CD4-positive, alpha-beta T cell treated with Interleukin-4 for 4 hours (primary cell): Measurements from ENCODE around the gene CDC37L1.

ENCODE experiments used
- DNase-seq: peaks from one replicate; pipeline ENCODE4 v3.0.0-alpha.2; 2020

CDC37L1 gene

GRCh38 chr9:4669890-4670289 is 9.5 kb upstream of the CDC37L1 start:
- DNase-seq = no peak

- DNase-seq = no peak
Observed at GRCh38 chr9:4670591-4670990, 8.8 kb upstream of the CDC37L1 start.

DNA sequence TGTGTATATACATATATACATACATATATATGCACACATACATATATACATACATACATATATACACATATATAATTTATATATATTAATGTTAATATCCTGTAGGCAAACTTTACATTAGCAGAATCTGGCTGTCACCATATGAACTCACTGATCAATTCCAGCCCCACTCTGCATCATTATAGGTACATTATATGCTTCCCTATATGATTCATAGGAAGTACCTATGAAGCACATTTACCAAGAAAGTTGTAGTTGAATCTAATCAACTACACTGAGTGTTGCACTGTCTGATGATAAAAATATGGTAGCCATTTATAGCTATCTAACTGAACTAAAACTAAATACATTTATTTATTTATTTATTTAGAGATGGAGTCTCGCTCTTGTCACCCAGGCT is 7.6 kb upstream of the CDC37L1 start:
- no peak for DNase-seq

DNA sequence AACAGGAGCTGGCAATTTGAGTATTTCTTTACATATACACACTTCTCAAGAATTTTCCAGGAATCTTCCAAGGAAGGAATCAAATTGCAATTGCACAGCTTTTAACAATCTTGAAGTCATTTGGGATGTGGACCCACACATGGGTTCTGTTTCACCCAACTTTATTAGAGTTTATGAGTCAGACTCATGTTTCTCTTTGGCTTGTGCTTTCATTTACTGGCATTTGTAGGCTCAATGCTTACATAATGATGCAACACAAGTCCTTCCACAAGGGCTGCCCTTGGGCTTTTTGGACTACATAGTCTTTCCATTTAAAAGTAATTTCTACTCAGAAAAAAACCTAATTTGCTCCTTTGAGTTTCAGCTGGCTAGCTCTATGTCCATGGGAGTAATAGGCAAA is 4.6 kb upstream of the CDC37L1 start:
- no peak for DNase-seq

DNA sequence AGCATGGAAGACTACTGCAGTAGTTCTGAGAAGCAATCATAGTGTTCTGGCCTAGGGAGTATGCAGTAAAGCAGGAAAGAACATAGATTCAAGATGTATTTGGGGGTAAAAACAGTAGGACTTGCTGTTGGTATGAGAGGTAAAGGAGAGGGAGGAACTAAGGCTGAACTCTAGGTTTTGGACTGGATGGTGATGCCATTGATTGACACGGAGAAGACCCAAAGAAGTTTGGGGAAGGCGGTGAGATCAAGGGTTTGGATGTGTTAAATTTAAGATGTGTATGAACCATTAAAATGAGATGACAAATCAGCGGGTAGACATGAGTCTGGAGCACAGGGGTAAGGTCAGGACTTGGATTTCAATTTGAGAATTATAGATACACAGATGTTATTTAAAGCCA is 2.0 kb upstream of the CDC37L1 start:
- no peak for DNase-seq

DNA sequence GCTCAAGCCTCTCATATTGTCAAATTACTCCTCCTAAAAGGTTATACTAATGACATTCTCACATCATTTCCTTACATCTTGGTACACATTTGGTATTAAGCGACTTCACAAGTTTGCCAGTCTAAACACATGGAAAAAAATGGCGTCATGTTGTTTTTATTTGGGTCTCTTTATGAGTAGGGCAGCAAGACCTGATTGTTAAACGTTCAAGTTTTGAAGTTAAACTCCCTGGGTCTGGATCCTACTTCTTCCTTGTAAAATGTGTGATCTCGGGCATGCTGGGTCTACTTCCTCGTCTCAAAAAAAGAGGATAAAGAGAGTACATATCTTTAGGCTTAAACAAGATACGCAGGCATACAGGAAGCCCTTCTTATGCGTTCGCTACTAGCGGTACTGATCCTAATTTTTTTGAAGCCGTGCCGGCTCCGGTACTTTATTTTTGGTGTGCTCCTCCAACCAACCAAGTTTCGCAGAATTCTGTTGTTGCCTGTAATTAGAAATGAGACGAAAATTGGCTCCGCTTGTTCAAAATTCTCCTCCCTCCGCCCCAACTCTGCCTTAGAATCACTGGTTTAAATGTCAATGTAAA is 596 bp upstream of the CDC37L1 start:
- DNase-seq = peak; percentile 35

DNA sequence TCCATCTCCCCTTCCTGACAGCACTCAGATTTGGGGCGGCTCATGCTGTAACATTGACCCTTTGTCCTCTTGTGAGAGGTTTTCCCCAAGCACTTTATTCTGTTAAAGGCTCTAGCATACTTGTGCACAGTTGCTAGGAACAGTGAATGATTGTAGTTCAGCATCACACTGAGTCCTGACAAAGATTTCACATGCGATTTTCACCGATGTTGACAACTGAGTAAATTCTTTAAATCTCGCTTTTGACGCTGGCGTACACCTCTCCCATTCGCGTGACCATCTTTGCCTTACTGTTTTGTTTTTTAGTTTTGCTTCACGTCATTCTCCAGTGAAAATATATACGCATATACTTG is 780 bp downstream of the CDC37L1 start:
- no peak for DNase-seq

DNA sequence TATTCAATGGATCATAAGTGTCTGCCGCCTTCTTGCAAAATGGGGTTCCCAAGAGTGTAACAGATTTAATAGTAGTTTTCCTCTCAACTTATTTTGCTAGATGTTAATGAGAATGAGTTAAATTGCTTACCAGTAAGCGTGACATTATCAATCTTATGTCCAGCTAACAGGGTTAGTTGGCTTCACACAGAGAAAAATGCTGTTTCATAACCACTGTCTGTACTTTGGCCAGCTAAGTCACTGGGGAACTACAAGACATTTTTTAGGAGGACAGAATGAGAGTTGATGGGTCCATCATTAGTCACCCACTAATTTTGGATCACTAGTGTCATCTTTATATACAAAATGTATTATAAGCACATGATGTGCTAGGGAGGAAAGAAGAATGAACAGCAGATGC is 1.4 kb downstream of the CDC37L1 start:
- DNase-seq = no peak

DNA sequence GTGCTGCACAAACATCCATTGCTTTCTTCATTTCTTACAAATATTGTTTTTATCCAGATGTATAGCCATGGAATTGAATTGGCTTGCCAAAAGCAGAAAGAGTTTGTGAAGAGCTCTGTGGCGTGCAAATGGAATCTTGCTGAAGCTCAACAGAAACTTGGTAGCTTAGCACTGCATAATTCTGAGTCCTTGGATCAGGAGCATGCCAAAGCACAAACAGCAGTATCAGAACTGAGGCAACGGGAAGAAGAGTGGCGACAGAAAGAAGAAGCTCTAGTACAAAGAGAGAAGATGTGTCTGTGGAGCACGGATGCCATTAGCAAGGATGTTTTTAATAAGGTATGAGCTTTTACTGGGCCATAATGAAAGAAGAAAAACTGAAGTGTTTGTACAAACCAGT is 5.5 kb downstream of the CDC37L1 start:
- no peak for DNase-seq

DNA sequence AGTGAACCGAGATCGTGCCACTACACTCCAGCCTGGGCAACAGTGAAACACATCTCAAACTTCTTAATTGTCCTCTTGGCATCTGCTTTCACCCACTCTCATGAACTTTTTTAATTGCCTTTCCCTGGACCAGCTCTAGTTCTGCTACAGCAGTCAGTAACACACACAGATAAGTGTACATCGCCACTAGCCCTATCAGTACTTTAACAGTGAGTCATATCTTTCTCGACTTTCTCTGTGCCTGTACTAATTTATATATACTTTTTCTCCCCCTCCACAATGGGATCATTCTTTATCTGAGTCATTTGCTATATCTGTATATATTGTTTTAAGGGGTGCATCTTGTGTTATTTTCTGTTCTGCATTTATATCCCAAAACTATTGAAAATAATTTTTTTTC is 6.7 kb downstream of the CDC37L1 start:
- no peak for DNase-seq

- DNase-seq = no peak
Observed at GRCh38 chr9:4686584-4686983, 7.2 kb downstream of the CDC37L1 start.

DNA sequence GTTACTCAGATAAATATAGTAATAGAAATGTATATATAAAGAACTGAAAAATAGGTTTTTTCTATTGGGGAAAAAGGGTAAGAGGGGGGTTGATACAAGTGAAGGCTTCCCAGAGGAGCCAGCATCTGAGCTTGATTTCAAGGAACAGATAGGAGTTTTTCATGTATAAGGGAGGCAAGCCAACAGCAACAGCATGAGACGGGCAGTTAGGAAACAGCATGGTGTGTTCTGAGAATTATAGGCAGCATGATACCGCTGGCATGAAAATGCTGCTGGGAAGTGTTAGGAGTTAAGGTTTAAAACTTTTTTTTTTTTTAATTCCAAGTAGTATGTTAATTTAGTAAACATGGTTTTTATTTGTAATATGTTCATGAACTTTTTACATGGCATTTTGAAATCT is 9.7 kb downstream of the CDC37L1 start:
- DNase-seq = no peak

- DNase-seq = no peak
Observed at GRCh38 chr9:4689687-4690104, 10.3 kb downstream of the CDC37L1 start.

- DNase-seq = no peak
Observed at GRCh38 chr9:4690144-4690543, 10.8 kb downstream of the CDC37L1 start.

- DNase-seq = no peak
Observed at GRCh38 chr9:4691795-4692194, 12.4 kb downstream of the CDC37L1 start.

DNA sequence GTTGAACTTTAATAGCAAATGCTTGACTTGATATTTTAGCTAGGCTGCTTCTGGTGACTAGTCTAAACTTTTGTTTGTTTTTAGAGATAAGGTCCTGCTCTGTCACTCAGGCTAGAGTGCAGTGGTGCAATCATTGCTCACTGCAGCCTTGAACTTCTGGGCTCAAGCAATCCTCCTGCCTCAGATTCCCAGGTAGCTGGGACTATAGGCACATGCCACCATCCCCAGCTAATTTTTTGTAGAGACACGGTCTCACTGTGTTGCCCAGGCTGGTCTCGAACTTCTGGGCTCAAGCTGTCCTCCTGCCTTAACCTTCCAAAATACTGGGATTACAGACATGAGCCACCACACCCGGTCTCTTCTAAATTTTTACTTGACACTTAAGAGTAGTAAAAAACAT is 20.7 kb downstream of the CDC37L1 start:
- no peak for DNase-seq

DNA sequence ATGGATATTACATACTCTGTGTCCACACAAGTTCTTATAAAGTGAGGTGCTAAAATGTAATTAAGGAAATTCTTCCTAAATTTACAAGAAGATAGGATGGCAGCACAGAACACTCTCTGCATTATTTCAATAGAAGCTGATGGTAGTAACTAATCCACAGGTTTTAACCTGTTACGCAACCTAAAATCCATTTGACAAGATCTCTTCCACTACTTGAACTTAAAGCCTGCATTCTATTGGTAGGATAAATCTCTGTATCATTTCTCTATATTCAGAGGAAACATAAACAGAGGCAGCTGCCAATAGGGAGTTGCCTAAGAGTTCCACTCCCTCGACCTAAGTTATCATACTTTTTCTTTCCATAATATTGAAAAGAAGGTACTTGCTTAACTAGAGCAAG is 21.6 kb downstream of the CDC37L1 start:
- no peak for DNase-seq

DNA sequence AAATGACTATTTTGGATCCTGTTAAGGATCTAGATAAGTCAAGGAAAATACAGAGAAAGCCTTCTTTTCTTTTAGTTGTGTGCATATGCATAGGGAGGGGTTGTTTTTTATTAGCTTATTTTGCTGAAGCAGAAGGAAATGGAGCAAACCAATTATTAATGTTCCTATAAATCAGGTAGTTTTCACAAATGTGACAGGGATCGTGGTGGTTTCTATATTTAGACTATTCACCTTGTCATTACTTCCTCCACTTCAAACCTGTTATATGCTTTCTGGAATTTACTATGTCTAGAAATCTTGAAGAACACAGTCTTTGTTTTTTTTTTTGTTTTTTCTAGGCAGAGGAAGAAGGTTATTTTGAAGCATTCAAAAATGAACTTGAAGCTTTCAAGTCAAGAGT is 22.2 kb downstream of the CDC37L1 start:
- DNase-seq = no peak

DNA sequence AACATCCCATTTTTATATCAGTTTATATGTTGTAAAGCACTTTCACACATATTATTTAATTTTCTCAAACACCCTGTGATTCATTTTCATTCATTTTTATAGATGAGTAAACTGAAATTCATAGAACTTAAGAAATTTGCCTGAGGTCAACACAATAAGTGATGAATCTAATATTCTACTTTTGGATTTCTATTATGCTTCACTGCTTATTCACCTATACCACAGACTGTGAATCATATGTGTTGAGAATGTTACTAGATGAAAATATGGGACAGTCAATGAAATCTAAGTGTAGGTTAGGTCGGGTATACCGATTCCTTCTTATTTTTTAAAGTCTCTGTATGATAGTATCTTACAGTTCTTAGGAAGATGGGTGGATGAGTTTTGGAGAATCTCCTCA is 24.8 kb downstream of the CDC37L1 start:
- no peak for DNase-seq

GRCh38 chr9:4706021-4706420 is 26.7 kb downstream of the CDC37L1 start:
- no peak for DNase-seq

GRCh38 chr9:4706971-4707622 is 27.7 kb downstream of the CDC37L1 start:
- DNase-seq = no peak

GRCh38 chr9:4709380-4709779 is 30.0 kb downstream of the CDC37L1 start:
- no peak for DNase-seq

- no peak for DNase-seq
Observed at GRCh38 chr9:4713849-4714248, 34.5 kb downstream of the CDC37L1 start.

DNA sequence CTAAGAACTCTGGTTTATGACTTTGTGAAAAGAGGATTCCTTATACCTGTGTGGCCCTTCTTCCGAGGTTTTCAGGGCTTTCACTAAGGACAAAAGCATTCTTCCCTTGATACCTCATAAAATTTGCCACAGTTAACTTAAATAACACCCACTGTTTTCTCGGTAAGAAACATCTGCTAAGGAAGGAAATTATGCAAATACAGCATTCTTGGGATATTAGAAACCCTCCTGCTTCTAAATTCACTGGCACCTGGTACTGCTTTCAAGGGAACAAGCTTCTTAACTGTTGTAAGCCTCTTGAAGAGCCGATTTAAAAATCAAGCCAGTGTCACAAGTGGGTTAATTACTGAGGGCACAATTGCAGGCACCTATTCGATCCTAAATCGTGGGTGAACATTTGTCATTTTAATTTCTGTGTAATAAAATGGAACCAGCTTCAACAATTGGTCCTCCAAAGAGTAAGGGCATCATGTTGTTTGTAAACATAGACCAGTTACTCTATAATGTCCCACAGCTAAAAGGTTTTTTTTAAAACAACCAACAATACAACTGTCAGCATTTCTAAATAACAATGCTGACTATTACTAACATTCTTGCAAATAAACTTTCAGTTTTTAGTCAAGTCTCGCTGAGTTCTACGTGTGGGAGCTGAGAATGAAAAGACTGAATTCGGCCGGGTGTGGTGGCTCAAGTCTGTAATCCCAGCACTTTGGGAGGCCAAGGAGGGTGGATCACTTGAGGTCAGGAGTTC is 35.1 kb downstream of the CDC37L1 start:
- no peak for DNase-seq

- DNase-seq = no peak
Observed at GRCh38 chr9:4716163-4716562, 36.8 kb downstream of the CDC37L1 start.
